HepG2 (cell line): ENCODE results near the gene GSS. TPM values are rescaled to one million over a fixed set of nuclear protein-coding genes. Genes with fewer than 3 reads are reported as not detected.

ENCODE experiments used
- AGO1 ChIP-seq: fragments of 200-400 bp; formaldehyde crosslinking; IDR thresholded peaks from 2 replicates; pipeline ENCODE4 v1.6.1; 2017; ENCODE audit warnings: mild to moderate bottlenecking, low read depth, low read length, moderate library complexity; ENCODE audit not compliant: poor library complexity, severe bottlenecking
- ATF4 ChIP-seq, 2 experiments: fragments of 450-650 bp in 1 of 2; sonication (generic) in 1 of 2; formaldehyde crosslinking; IDR thresholded peaks; 2 replicates each; pipeline versions ENCODE4 v1.5.0 to v1.8.0; 2020 to 2022; ENCODE audit warnings: mild to moderate bottlenecking in 1 of 2, missing genetic modification reagents in 1 of 2
- ATF7-NPFF ChIP-seq: sonication (generic); formaldehyde crosslinking; IDR thresholded peaks from 2 replicates; pipeline ENCODE4 v1.8.1; 2023; ENCODE audit warnings: mild to moderate bottlenecking, low read depth, missing genetic modification reagents, moderate library complexity
- HMGA1 ChIP-seq: sonication (generic); formaldehyde crosslinking; conservative IDR thresholded peaks from 2 replicates; pipeline ENCODE4 v1.4.0; 2020; ENCODE audit warnings: missing genetic modification reagents
- JDP2 ChIP-seq: sonication (generic); formaldehyde crosslinking; IDR thresholded peaks from 2 replicates; pipeline ENCODE4 v1.8.1; 2022; ENCODE audit warnings: missing genetic modification reagents, borderline replicate concordance
- KAT7 ChIP-seq: IDR thresholded peaks from 2 replicates; pipeline ENCODE4 v1.6.1; 2018; ENCODE audit warnings: borderline replicate concordance, missing compliant biosample characterization
- NR2F6 ChIP-seq, 2 experiments: IDR thresholded peaks; 2 replicates each; pipeline ENCODE4 v1.6.1; 2016; ENCODE audit warnings: antibody characterized with exemption in 1 of 2, mild to moderate bottlenecking in 1 of 2
- PITX1 ChIP-seq: sonication (generic); formaldehyde crosslinking; IDR thresholded peaks from 2 replicates; pipeline ENCODE4 v1.5.1; 2020; ENCODE audit warnings: mild to moderate bottlenecking, missing genetic modification reagents
- POGK ChIP-seq: sonication (generic); formaldehyde crosslinking; conservative IDR thresholded peaks from 2 replicates; pipeline ENCODE4 v1.8.0; 2022; ENCODE audit warnings: mild to moderate bottlenecking, moderate library complexity, missing genetic modification reagents
- ZBTB21 ChIP-seq: sonication (generic); formaldehyde crosslinking; IDR thresholded peaks from 2 replicates; pipeline ENCODE4 v1.4.0; 2020; ENCODE audit warnings: missing genetic modification reagents
- ZNF10 ChIP-seq: sonication (generic); formaldehyde crosslinking; IDR thresholded peaks from 2 replicates; pipeline ENCODE4 v1.4.0; 2020; ENCODE audit warnings: mild to moderate bottlenecking, low read depth, missing genetic modification reagents, borderline replicate concordance
- ZNF101 ChIP-seq: sonication (generic); formaldehyde crosslinking; IDR thresholded peaks from 2 replicates; pipeline ENCODE4 v1.4.0; 2020; ENCODE audit warnings: mild to moderate bottlenecking, low read depth, missing genetic modification reagents, borderline replicate concordance
- ZNF605 ChIP-seq: sonication (generic); formaldehyde crosslinking; IDR thresholded peaks from 2 replicates; pipeline ENCODE4 v1.8.0; 2022; ENCODE audit warnings: mild to moderate bottlenecking, missing genetic modification reagents
- ZNF770 ChIP-seq: sonication (generic); formaldehyde crosslinking; IDR thresholded peaks from 2 replicates; pipeline ENCODE4 v1.5.0; 2020; ENCODE audit warnings: mild to moderate bottlenecking, missing genetic modification reagents
- polyA plus RNA-seq, 8 experiments: library from polyadenylated mRNA; depleted of rRNA in 3 of 8; stranded (reverse) in 7 of 8; unstranded in 1 of 8; fragments of >200 nt; fragmentation: Illumina TruSeq in 4 of 8; extraction: Trizol in 4 of 8; gene quantifications; 2 replicates each; pipeline versions ENCODE4 v1.2.1 to v1.2.3, GENCODE V29; 2011 to 2016; ENCODE audit warnings: low read depth in 4 of 8, missing spikeins in 1 of 8, mixed read lengths in 1 of 8; ENCODE audit not compliant: insufficient read depth in 1 of 8
- total RNA-seq, 5 experiments: library from RNA; depleted of rRNA; stranded (reverse); fragments of >200 nt; fragmentation: Illumina TruSeq; extraction: Trizol; gene quantifications; 2 replicates each; pipeline ENCODE4 v1.2.3, GENCODE V29; 2016; ENCODE audit warnings: low read depth in 1 of 5
- TF ChIP-seq, protein P1 (sequence below): sonication (generic); formaldehyde crosslinking; IDR thresholded peaks from 2 replicates; pipeline ENCODE4 v1.5.0; 2020; ENCODE audit warnings: missing genetic modification reagents, mild to moderate bottlenecking, borderline replicate concordance
- TF ChIP-seq, protein P2 (sequence below): sonication (generic); formaldehyde crosslinking; IDR thresholded peaks from 2 replicates; pipeline ENCODE4 v1.5.1; 2020; ENCODE audit warnings: missing genetic modification reagents, mild to moderate bottlenecking, borderline replicate concordance
- TF ChIP-seq, protein P3 (sequence below): conservative IDR thresholded peaks from 2 replicates; pipeline ENCODE4 v1.6.1; 2018; ENCODE audit warnings: missing genetic modification reagents

The GSS gene
- total and polyA plus RNA-seq, 2 of the 13 experiments (the other 11 are each of a cell fraction or from before 2014, with no cell fraction given) = 80.1 to 102 TPM

DNA sequence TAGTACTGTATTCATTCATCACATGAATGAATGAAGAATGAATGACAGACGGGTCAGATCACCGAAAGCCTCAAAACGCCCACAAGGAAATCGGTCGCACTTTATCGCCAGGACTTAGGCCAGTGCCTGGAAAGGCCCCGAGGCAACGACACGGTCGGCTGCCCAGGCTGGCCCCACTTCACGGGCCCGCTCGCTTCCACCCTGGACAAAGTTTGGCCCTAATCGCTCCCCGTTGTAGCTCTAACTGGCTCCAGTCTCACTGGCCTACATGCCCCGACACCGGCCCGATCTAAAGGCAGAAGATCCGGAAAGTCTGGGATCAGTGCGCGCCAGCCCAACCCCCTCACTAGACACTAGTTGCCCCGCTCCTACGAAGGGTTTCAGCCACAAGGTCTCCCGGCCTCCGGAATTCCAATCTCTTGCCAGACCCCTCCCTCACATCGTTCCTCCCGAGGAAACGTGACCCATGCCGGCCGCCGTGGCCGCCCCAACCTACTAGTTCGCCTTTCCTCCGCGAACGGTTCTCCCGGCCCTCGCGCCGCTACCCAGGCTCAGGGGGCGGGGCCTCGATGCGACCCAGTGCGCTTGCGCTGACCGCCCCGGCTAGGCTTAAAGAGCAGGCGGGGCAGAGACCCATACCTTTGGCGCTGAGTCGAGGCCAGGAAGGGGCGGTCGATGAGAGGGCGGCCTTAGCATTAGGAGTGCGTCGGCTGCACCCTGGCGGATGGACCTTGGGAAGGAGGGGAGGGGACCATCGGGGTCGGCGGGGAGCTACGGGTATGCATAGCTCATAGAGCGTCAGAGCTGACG lies at the start of gene GSS, which contains the start of gene MYH7B (continued):
- TF ChIP-seq, protein P1, sequence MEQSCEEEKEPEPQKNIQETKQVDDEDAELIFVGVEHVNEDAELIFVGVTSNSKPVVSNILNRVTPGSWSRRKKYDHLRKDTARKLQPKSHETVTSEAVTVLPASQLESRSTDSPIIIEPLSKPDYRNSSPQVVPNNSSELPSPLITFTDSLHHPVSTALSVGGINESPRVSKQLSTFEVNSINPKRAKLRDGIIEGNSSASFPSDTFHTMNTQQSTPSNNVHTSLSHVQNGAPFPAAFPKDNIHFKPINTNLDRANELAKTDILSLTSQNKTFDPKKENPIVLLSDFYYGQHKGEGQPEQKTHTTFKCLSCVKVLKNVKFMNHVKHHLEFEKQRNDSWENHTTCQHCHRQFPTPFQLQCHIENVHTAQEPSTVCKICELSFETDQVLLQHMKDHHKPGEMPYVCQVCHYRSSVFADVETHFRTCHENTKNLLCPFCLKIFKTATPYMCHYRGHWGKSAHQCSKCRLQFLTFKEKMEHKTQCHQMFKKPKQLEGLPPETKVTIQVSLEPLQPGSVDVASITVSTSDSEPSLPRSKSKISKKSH (CRISPR knock-in tag) = peak; percentile 99
- TF ChIP-seq ZNF101 (CRISPR knock-in tag) (peak; percentile 98), ZBTB21 (peak; percentile 74; the same call in 1 of the 2 replicates), POGK (peak; percentile 87), AGO1 (peak; percentile 73), ZNF605 (CRISPR knock-in tag) (peak; percentile 98), ZNF770 (CRISPR knock-in tag) (peak; percentile 77; the same call in 1 of the 2 replicates), PITX1 (CRISPR knock-in tag) (peak; percentile 89), ZNF10 (CRISPR knock-in tag) (no peak), JDP2 (CRISPR knock-in tag) (peak; percentile 19; the same call in 1 of the 2 replicates), ATF4 (CRISPR knock-in tag; IDR thresholded peaks at IDR 0.05) (peak in 1 of 2 experiments; percentile 73; a peak in 1 of 4 replicates), ATF7-NPFF (peak; percentile 96; the same call in 1 of the 2 replicates), HMGA1 (no peak), NR2F6 (IDR thresholded peaks at IDR 0.05) (peak; percentile 43; the same call in 1 of the 2 replicates), NR2F6 (CRISPR knock-in tag; IDR thresholded peaks at IDR 0.05) (peak; percentile 75), KAT7 (CRISPR knock-in tag) (peak; percentile 91)
- TF ChIP-seq, protein P2, sequence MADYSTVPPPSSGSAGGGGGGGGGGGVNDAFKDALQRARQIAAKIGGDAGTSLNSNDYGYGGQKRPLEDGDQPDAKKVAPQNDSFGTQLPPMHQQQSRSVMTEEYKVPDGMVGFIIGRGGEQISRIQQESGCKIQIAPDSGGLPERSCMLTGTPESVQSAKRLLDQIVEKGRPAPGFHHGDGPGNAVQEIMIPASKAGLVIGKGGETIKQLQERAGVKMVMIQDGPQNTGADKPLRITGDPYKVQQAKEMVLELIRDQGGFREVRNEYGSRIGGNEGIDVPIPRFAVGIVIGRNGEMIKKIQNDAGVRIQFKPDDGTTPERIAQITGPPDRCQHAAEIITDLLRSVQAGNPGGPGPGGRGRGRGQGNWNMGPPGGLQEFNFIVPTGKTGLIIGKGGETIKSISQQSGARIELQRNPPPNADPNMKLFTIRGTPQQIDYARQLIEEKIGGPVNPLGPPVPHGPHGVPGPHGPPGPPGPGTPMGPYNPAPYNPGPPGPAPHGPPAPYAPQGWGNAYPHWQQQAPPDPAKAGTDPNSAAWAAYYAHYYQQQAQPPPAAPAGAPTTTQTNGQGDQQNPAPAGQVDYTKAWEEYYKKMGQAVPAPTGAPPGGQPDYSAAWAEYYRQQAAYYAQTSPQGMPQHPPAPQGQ (CRISPR knock-in tag) = peak; percentile 90; the same call in 1 of the 2 replicates
- TF ChIP-seq, protein P3, sequence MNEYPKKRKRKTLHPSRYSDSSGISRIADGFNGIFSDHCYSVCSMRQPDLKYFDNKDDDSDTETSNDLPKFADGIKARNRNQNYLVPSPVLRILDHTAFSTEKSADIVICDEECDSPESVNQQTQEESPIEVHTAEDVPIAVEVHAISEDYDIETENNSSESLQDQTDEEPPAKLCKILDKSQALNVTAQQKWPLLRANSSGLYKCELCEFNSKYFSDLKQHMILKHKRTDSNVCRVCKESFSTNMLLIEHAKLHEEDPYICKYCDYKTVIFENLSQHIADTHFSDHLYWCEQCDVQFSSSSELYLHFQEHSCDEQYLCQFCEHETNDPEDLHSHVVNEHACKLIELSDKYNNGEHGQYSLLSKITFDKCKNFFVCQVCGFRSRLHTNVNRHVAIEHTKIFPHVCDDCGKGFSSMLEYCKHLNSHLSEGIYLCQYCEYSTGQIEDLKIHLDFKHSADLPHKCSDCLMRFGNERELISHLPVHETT (CRISPR knock-in tag) = peak; percentile 93
